Smooth muscle cell (in vitro differentiated cells): ENCODE results near the gene FGF14. TPM values are rescaled to one million over a fixed set of nuclear protein-coding genes. Genes with fewer than 3 reads are reported as not detected.

Experiments used
- DNase-seq: peaks from one replicate; lab custom pipeline; 2025; ENCODE audit not compliant: unreplicated experiment; lab: John Stamatoyannopoulos, UW
- H2AFZ ChIP-seq: fragments of 200-600 bp; sonication (generic); 2 replicates; pipeline ENCODE4 v1.6.0; 2016; ENCODE audit warnings: antibody characterized with exemption, low read depth, mild to moderate bottlenecking
- H3F3A ChIP-seq: fragments of 200-600 bp; sonication (generic); 2 replicates; pipeline ENCODE4 v1.6.0; 2017; ENCODE audit warnings: antibody characterized with exemption, low read depth
- H3K27ac ChIP-seq: fragments of 200-600 bp; sonication (generic); 2 replicates; pipeline ENCODE4 v1.5.1; 2016; ENCODE audit warnings: low read depth, mild to moderate bottlenecking
- H3K27me3 ChIP-seq: fragments of 200-600 bp; sonication (generic); 2 replicates; pipeline ENCODE4 v1.6.1; 2016; ENCODE audit warnings: low read depth, mild to moderate bottlenecking
- H3K36me3 ChIP-seq: fragments of 200-600 bp; sonication (generic); 2 replicates; pipeline ENCODE4 v1.5.1; 2016; ENCODE audit warnings: low read depth
- H3K4me1 ChIP-seq: fragments of 200-600 bp; sonication (generic); 2 replicates; pipeline ENCODE4 v1.5.1; 2016; ENCODE audit warnings: low read depth
- H3K4me2 ChIP-seq: fragments of 200-600 bp; sonication (generic); 2 replicates; pipeline ENCODE4 v1.6.0; 2016; ENCODE audit warnings: mild to moderate bottlenecking
- H3K4me3 ChIP-seq: fragments of 200-600 bp; sonication (generic); 2 replicates; pipeline ENCODE4 v1.5.1; 2016; ENCODE audit warnings: mild to moderate bottlenecking
- H3K79me2 ChIP-seq: fragments of 200-600 bp; sonication (generic); 2 replicates; pipeline ENCODE4 v1.6.0; 2016; ENCODE audit warnings: low read depth, mild to moderate bottlenecking
- H3K9ac ChIP-seq: fragments of 200-600 bp; sonication (generic); 2 replicates; pipeline ENCODE4 v1.6.0; 2016; ENCODE audit warnings: low read depth
- H3K9me3 ChIP-seq: fragments of 200-600 bp; sonication (generic); replicated peaks from 2 replicates; pipeline ENCODE4 v1.5.1; 2016; ENCODE audit warnings: low read depth
- H4K20me1 ChIP-seq: fragments of 200-600 bp; sonication (generic); 2 replicates; pipeline ENCODE4 v1.6.0; 2016; ENCODE audit warnings: low read depth
- WGBS: methylation state at CpG from one replicate; pipeline ENCODE4 v1.1.7; 2016; ENCODE audit warnings: low lambda C conversion rate; 5-methylcytosine and 5-hydroxymethylcytosine counted together
- polyA plus RNA-seq: library from polyadenylated mRNA; unstranded; fragments of >200 nt; fragmentation: Nextera tagmentation; extraction: Ambion mirVana; gene quantifications from 2 replicates; pipeline ENCODE4 v1.2.1, GENCODE V29; 2016
- total RNA-seq: library from RNA; depleted of rRNA; stranded (reverse); fragments of >200 nt; gene quantifications from 2 replicates; pipeline ENCODE4 v1.2.3, GENCODE V29; 2014
- TF ChIP-seq, protein P1 (sequence below): fragments of 200-600 bp; sonication (generic); IDR thresholded peaks from 2 replicates; pipeline ENCODE4 v1.5.1; 2017; ENCODE audit warnings: borderline replicate concordance, mild to moderate bottlenecking, antibody characterized with exemption; ENCODE audit not compliant: insufficient read depth, poor library complexity, severe bottlenecking

Gene FGF14
- total and polyA plus RNA-seq, 2 experiments from 2014 or later = 0.23 TPM; not detected in 1

DNA sequence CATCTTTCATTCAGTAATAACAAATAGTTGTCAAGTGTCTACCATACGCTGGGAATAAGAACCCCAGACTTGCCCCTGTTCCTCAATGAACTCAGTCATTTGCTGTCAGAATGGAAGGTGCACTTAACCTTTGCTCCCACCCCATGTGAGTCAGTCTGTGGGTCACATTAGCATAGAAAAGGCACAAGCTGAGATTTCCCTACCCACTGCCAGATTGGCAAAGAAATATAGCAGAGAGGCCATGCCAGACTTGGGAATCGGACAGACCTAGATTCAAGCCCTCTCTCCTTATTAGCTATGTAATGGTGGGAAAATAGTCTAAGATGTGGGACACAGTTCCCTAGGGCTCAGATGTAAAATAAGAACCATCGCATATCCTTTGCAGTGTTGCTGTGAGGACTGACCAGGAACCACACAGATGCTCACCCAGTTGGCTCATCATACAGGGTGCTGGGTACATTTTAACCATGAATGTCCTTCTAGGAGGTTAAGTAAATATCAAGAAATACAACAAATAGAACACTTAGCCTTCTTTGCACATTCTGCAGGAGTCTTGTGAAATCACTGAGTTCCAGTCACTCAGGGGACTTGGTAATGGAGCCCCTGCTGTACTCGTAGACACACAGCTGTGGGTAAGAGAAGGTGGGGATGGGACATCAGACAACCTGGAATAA is 218.2 kb downstream of the FGF14 start:
- Histone ChIP-seq H3K36me3 (no peaks in the 10 kb centered on the region), H3K4me1 (no peaks in the 10 kb centered on the region), H3K27ac (no peak overlapping the region), H3K9ac (no peak overlapping the region), H4K20me1 (no peaks in the 10 kb centered on the region), H3K9me3 (no peaks in the 10 kb centered on the region), H3F3A (no peaks in the 10 kb centered on the region), H2AFZ (no peak overlapping the region), H3K27me3 (no peaks in the 10 kb centered on the region), H3K4me3 (no peak overlapping the region), H3K4me2 (no peak overlapping the region), H3K79me2 (no peaks in the 10 kb centered on the region)
- DNase-seq = no peak
- 86% methylated on average over 4 of the region's 4 CpGs for WGBS
- TF ChIP-seq, protein P1, sequence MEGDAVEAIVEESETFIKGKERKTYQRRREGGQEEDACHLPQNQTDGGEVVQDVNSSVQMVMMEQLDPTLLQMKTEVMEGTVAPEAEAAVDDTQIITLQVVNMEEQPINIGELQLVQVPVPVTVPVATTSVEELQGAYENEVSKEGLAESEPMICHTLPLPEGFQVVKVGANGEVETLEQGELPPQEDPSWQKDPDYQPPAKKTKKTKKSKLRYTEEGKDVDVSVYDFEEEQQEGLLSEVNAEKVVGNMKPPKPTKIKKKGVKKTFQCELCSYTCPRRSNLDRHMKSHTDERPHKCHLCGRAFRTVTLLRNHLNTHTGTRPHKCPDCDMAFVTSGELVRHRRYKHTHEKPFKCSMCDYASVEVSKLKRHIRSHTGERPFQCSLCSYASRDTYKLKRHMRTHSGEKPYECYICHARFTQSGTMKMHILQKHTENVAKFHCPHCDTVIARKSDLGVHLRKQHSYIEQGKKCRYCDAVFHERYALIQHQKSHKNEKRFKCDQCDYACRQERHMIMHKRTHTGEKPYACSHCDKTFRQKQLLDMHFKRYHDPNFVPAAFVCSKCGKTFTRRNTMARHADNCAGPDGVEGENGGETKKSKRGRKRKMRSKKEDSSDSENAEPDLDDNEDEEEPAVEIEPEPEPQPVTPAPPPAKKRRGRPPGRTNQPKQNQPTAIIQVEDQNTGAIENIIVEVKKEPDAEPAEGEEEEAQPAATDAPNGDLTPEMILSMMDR = no peak

DNA sequence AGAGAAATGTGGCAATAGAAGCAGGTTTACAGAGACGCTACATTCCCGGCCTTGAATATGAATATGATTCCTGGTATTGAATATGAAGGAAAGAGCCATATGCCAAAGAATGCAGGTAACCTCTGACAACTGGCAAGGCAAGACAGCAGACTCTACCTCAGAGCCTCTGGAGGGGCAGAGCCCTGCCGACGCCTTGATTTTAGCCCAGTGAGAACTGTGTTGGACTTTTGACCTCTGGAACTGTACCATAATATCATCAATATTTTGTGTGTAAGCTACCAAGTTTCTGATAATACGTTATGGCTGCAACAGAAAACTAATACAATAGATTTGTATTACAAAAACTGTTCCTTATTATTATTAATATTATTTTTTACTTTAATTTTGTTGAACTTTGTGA is 219.7 kb downstream of the FGF14 start:
- Histone ChIP-seq H3K9me3 (no peaks in the 10 kb centered on the region), H3K36me3 (no peaks in the 10 kb centered on the region), H3K9ac (no peak overlapping the region), H3F3A (no peaks in the 10 kb centered on the region), H3K4me1 (no peaks in the 10 kb centered on the region), H3K27ac (no peak overlapping the region), H3K4me2 (no peak overlapping the region), H3K27me3 (no peaks in the 10 kb centered on the region), H4K20me1 (no peaks in the 10 kb centered on the region), H3K4me3 (no peak overlapping the region), H3K79me2 (no peaks in the 10 kb centered on the region), H2AFZ (no peak overlapping the region)
- DNase-seq = no peak
- WGBS = 94% methylated on average over 5 of the region's 5 CpGs
- TF ChIP-seq, protein P1 = no peak

DNA sequence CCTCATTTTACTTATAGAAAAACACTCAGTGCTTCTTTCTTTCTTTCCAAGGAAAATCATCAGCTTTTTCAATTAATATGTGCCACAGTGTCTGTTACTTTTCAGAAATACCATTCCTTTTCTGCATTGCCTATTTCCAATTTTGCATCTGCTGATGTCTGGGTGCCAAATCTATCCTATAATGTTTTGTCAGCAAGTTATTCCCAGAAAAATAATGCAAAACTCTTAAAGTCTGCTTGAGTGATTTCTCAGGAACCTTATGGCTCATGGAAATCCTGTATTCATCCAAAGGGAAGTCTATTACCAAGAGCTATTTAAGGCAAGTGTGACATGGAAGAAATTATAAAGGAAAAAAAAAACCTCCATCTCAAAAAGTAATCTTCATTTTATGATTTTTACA is 224.4 kb downstream of the FGF14 start:
- TF ChIP-seq, protein P1 = no peak
- no peaks in the 10 kb centered on the region for H3K4me1 ChIP-seq
- no peak overlapping the region for H3K4me3 ChIP-seq
- no peak for DNase-seq
- H3K79me2 ChIP-seq = no peaks in the 10 kb centered on the region
- no peak overlapping the region for H2AFZ ChIP-seq
- H4K20me1 ChIP-seq = no peaks in the 10 kb centered on the region
- H3K27ac ChIP-seq = no peak overlapping the region
- no peak overlapping the region for H3K9ac ChIP-seq
- no peaks in the 10 kb centered on the region for H3K9me3 ChIP-seq
- H3F3A ChIP-seq = no peaks in the 10 kb centered on the region
- H3K4me2 ChIP-seq = no peak overlapping the region
- no peaks in the 10 kb centered on the region for H3K27me3 ChIP-seq
- H3K36me3 ChIP-seq = no peaks in the 10 kb centered on the region

DNA sequence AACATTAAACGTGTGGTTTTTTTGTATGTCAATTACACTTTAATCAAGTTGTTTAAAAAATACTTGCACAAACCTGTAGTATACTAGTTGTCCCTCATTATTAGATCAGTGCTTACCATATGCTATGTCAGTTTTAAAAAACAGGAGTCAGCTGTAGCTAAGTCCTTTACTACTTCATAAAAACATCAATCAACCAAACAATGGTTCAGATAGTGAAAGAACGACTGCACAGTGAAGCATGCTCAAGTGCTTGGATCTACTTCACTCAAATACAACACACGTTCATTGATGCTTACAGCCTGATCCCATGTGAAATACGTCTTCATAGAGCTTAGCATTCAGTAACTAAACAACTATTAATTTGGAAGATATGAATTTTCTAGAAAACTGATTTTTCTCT is 225.0 kb downstream of the FGF14 start:
- H3K79me2 ChIP-seq = no peaks in the 10 kb centered on the region
- H3K27ac ChIP-seq = no peak overlapping the region
- no peak overlapping the region for H3K4me3 ChIP-seq
- H3K9ac ChIP-seq = no peak overlapping the region
- H3K36me3 ChIP-seq = no peaks in the 10 kb centered on the region
- no peaks in the 10 kb centered on the region for H3K9me3 ChIP-seq
- no peaks in the 10 kb centered on the region for H3K27me3 ChIP-seq
- H3K4me1 ChIP-seq = no peaks in the 10 kb centered on the region
- no peaks in the 10 kb centered on the region for H4K20me1 ChIP-seq
- TF ChIP-seq, protein P1 = no peak
- no peak for DNase-seq
- no peak overlapping the region for H2AFZ ChIP-seq
- no peaks in the 10 kb centered on the region for H3F3A ChIP-seq
- 73% methylated on average over 4 of the region's 4 CpGs for WGBS
- H3K4me2 ChIP-seq = no peak overlapping the region
